ENCODE data around the gene PALLD. TPM values are rescaled to one million over a fixed set of nuclear protein-coding genes. Genes with fewer than 3 reads are reported as not detected.

The PALLD gene
- total RNA-seq, 1 experiment from 2014 or later: 18.3 TPM

DNA sequence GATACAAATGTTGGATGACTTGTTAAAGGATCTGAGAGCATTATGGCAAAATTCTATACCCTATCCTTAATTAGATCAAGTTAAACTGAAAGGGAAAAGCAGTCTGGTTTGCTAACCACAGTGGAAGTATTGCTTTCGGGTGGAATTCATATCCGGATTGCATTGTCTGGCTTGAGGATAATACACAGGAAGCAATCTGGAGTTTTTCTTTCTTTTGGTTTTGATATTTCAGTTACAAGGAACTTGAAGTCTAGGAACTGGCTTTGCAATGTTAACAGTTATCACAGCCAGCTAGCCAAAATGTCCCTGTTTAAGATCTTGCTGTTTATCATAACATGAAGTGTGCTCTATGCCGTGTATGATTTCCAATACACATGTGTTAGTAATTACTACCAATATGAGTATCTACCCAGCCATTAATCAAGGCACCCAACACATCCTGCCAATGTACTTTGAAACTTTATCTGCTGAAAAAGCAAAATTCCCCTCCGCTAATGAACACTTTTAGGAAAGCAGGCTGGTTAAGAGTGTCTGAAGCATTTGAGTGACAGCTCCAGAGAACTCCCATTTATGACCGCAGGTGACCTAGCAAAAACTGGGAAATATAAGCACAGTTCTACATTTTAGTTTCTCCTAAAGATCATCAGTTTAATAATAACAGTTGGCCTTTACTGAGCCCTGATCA lies 146.4 kb downstream of the PALLD start:
- no CpG with 5 or more reads among the region's 5 CpGs for WGBS (ENCODE audit: extremely low coverage, insufficient read length, low lambda C conversion rate)

More for the DNA sequence above, 146.4 kb downstream of the PALLD start:
- Histone ChIP-seq H3K56ac (ENCODE audit: insufficient read length, low read depth, low read length) (no peak overlapping the region), H2BK12ac (ENCODE audit: insufficient read length, low read depth, low read length) (no peak overlapping the region), H4K91ac (ENCODE audit: insufficient read length, low read depth, low read length) (no peak overlapping the region), H3K9ac (ENCODE audit: extremely low read depth, insufficient read length, low read length) (no peak overlapping the region), H3K4me1 (ENCODE audit: insufficient read depth, low read length) (no peaks in the 10 kb centered on the region), H3K27me3 (ENCODE audit: insufficient read depth, low read length) (no peaks in the 10 kb centered on the region), H2AK5ac (ENCODE audit: insufficient read length, low read length) (no peak overlapping the region), H4K8ac (replicated peaks; ENCODE audit: insufficient read length, low read depth, low read length) (no peak overlapping the region), H2BK5ac (ENCODE audit: insufficient read length, low read length) (no peak overlapping the region), H3K18ac (ENCODE audit: insufficient read length, low read depth, low read length) (no peak overlapping the region), H3K14ac (ENCODE audit: insufficient read depth, low read length) (no peak overlapping the region), H3K23me2 (ENCODE audit: insufficient read length, low read depth, low read length, poor library complexity, severe bottlenecking) (no peaks in the 10 kb centered on the region), H4K20me1 (ENCODE audit: control insufficient read depth, insufficient read depth, insufficient read length) (no peaks in the 10 kb centered on the region), H2BK120ac (ENCODE audit: low read depth, low read length, poor library complexity, severe bottlenecking) (no peak overlapping the region), H3K27ac (ENCODE audit: insufficient read length, low read depth, low read length) (no peak overlapping the region), H3K4ac (ENCODE audit: low read depth, low read length) (no peak overlapping the region), H2BK15ac (ENCODE audit: low read depth, low read length) (no peak overlapping the region), H2AFZ (ENCODE audit: low read length) (no peak overlapping the region), H3T11ph (ENCODE audit: low read length) (no peak overlapping the region), H3K23ac (ENCODE audit: insufficient read length, low read depth, low read length) (no peak overlapping the region), H3K4me2 (ENCODE audit: insufficient read depth, insufficient read length, low read length) (no peak overlapping the region), H3K79me1 (ENCODE audit: insufficient read depth, low read depth, low read length, poor library complexity, severe bottlenecking) (no peaks in the 10 kb centered on the region), H2BK20ac (ENCODE audit: low read depth, low read length, poor library complexity, severe bottlenecking) (no peak overlapping the region), H4K5ac (ENCODE audit: insufficient read length, low read depth, low read length) (no peak overlapping the region), H3K79me2 (ENCODE audit: insufficient read depth, low read length) (no peaks in the 10 kb centered on the region), H3K9me3 (ENCODE audit: control insufficient read depth, low read depth, low read length) (no peaks in the 10 kb centered on the region)
- Mint-ChIP-seq H3K27me3 (ENCODE audit: low read depth) (no peaks in the 10 kb centered on the region), H3K9me3 (no peaks in the 10 kb centered on the region), H3K36me3 (ENCODE audit: insufficient read depth in 1 of 3, low read depth in 3 of 3) (no peaks in the 10 kb centered on the region; a peak in 1 of 7 replicates), H3K27ac (no peak overlapping the region), H3K4me1 (peaks cover 9 to 11% of the 10 kb centered on the region in 2 experiments), H3K4me3 (no peak overlapping the region)
- TF ChIP-seq, protein P1, sequence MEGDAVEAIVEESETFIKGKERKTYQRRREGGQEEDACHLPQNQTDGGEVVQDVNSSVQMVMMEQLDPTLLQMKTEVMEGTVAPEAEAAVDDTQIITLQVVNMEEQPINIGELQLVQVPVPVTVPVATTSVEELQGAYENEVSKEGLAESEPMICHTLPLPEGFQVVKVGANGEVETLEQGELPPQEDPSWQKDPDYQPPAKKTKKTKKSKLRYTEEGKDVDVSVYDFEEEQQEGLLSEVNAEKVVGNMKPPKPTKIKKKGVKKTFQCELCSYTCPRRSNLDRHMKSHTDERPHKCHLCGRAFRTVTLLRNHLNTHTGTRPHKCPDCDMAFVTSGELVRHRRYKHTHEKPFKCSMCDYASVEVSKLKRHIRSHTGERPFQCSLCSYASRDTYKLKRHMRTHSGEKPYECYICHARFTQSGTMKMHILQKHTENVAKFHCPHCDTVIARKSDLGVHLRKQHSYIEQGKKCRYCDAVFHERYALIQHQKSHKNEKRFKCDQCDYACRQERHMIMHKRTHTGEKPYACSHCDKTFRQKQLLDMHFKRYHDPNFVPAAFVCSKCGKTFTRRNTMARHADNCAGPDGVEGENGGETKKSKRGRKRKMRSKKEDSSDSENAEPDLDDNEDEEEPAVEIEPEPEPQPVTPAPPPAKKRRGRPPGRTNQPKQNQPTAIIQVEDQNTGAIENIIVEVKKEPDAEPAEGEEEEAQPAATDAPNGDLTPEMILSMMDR (conservative IDR thresholded peaks at IDR 0.05): no peak
- no peak for DNase-seq

Measured in H9 (cell line).